Measurements from ENCODE around the gene DGKE. TPM values are rescaled to one million over a fixed set of nuclear protein-coding genes. Genes with fewer than 3 reads are reported as not detected.
A peak's percentile ranks its signal among the peaks of the same experiment; 100 is the strongest.

DGKE gene
- total RNA-seq, 6 donors from 2014 or later = 4.3 to 23.8 (median 9.2) TPM

DNA sequence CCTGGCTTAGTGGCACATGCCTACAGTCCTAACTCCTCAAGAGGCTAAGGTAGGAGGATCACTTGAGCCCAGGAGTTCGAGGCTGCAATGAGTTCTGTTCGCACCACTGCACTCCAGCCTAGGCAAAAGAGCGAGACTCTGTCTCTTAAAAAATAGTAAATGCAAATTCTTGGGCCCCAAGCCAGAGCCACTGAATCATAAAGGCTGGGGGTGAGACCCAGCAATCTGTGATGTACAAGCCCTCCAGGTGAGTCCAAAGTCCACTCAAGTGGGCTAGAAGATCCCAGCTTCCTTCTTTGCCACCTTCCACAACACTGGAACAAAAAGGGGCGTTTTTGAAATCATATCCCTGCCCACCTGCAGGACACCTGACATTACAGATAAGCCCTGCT is 63.0 kb downstream of the DGKE start:
- no peak overlapping the region for H3K4me3 ChIP-seq
- H3K27me3 ChIP-seq = no peaks in the 10 kb centered on the region
- H3K9me3 ChIP-seq = no peaks in the 10 kb centered on the region
- 87 to 91% methylated on average over 4 of the region's 4 CpGs for WGBS, 2 donors
- no peak overlapping the region for H3K27ac ChIP-seq
- DNase-seq (no peak), ATAC-seq (ENCODE audit: low FRiP score in 2 of 2) (no peak)
- H3K4me1 ChIP-seq = no peaks in the 10 kb centered on the region
- peaks cover 29 to 100% (median 88%) of the 10 kb centered on the region in 4 donors for H3K36me3 ChIP-seq
- TF ChIP-seq POLR2AphosphoS5 (IDR thresholded peaks at IDR 0.05) (no peak), EP300 (IDR thresholded peaks at IDR 0.05) (no peak), POLR2A (IDR thresholded peaks at IDR 0.05) (no peak)
- TF ChIP-seq, protein P1, sequence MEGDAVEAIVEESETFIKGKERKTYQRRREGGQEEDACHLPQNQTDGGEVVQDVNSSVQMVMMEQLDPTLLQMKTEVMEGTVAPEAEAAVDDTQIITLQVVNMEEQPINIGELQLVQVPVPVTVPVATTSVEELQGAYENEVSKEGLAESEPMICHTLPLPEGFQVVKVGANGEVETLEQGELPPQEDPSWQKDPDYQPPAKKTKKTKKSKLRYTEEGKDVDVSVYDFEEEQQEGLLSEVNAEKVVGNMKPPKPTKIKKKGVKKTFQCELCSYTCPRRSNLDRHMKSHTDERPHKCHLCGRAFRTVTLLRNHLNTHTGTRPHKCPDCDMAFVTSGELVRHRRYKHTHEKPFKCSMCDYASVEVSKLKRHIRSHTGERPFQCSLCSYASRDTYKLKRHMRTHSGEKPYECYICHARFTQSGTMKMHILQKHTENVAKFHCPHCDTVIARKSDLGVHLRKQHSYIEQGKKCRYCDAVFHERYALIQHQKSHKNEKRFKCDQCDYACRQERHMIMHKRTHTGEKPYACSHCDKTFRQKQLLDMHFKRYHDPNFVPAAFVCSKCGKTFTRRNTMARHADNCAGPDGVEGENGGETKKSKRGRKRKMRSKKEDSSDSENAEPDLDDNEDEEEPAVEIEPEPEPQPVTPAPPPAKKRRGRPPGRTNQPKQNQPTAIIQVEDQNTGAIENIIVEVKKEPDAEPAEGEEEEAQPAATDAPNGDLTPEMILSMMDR (IDR thresholded peaks at IDR 0.05) = no peak

DNA sequence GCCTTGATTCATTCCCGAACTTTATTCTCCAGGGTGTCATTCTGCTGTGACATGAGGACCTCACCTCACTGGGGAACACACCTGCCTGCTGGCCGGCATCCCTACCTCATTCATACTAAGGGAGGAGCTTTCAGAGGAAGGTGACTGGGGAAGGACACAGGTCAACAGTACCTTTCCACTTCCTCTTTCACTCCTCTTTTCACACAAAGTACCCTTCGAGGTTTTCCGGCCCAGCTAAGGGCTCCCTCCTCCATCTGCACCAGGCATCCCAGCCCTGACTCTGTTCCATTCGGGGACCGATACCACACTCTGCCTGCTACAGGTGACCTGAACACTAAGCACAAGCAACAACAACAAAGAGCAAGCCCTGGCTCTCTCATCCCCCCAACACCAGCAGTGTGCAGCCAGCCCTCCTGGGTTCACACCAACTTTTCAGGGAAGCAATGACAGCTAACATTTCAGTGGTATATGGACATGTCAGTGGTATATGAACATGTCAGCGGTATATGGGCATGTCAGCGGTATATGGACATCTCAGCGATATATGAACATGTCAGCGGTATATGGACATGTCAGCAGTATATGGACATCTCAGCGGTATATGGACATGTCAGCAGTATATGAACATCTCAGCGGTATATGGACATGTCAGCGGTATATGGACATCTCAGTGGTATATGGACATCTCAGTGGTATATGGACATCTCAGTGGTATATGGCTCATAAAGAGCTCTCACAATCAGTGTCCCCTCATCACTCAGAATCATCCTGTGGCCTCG is 63.9 kb downstream of the DGKE start:
- WGBS, 2 donors = 89 to 90% methylated on average over 14 of the region's 14 CpGs
- Histone ChIP-seq H3K4me3 (no peak overlapping the region), H3K36me3 (peaks cover 29 to 100% (median 89%) of the 10 kb centered on the region in 4 donors), H3K9me3 (no peaks in the 10 kb centered on the region), H3K4me1 (peaks cover 0 to 5% (median 3%) of the 10 kb centered on the region in 4 donors), H3K27ac (peak overlapping the region in 1 of 4 donors; percentile 26), H3K27me3 (no peaks in the 10 kb centered on the region)
- DNase-seq (no peak), ATAC-seq (ENCODE audit: low FRiP score in 2 of 2) (no peak)
- TF ChIP-seq, protein P1 (IDR thresholded peaks at IDR 0.05) = no peak
- TF ChIP-seq EP300 (IDR thresholded peaks at IDR 0.05) = no peak
- no peak for TF ChIP-seq POLR2AphosphoS5 (IDR thresholded peaks at IDR 0.05)
- no peak for TF ChIP-seq POLR2A (IDR thresholded peaks at IDR 0.05)

DNA sequence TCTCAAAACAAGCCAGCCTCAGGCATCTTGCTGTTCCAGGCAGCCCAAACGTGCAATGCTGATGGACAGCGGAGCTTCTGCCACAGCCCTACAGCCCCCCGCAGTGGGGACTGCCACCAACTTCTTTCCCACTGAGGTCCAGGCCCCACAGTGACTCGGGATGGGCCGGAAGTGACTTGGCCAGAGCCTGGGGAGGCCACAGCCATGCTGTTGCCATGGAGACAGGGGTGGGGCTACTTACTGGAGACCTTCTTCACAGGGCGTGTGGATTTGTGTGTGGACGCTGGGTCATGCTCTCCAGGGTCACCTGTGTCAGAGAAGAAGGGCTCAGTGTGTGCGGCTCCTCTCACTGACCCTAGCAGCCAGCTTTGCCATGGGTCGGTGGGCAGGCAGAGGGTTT is 64.9 kb downstream of the DGKE start:
- DNase-seq (peak in 1 of 2 donors; percentile 35), ATAC-seq (ENCODE audit: low FRiP score in 2 of 2) (peak; percentile 15 to 56)
- Histone ChIP-seq H3K36me3 (peaks cover 30 to 100% (median 89%) of the 10 kb centered on the region in 4 donors), H3K4me3 (no peak overlapping the region), H3K9me3 (no peaks in the 10 kb centered on the region), H3K27ac (no peak overlapping the region), H3K4me1 (peaks cover 0 to 11% (median 3%) of the 10 kb centered on the region in 4 donors), H3K27me3 (no peaks in the 10 kb centered on the region)
- WGBS, 2 donors = 65 to 81% methylated on average over 8 to 9 of the region's 9 CpGs
- TF ChIP-seq POLR2A (IDR thresholded peaks at IDR 0.05) = no peak
- TF ChIP-seq EP300 (IDR thresholded peaks at IDR 0.05) = no peak
- TF ChIP-seq, protein P1 (IDR thresholded peaks at IDR 0.05) = no peak
- no peak for TF ChIP-seq POLR2AphosphoS5 (IDR thresholded peaks at IDR 0.05)

DNA sequence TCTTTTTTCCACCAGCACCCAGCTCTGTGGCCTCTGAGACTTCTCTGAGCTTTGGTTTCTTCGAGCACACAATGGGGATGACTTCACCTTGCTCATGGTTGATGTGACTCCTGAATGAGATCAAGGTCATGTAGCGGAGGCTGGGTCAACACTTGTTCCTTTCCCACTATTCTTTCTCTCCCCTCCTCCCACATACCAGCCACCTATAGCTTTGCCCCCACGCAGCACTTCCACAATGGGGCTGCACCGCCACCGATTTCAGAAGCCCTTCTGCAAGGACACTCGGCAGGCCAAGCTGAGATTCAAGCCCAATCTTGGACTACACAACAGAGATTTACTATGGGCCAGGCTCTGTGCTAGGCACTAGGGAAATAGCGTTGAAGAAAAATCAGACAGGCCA is 65.5 kb downstream of the DGKE start:
- 93 to 95% methylated on average over 7 of the region's 7 CpGs for whole genome bisulfite sequencing, 2 donors
- Histone ChIP-seq H3K4me3 (no peak overlapping the region), H3K36me3 (peaks cover 31 to 100% (median 89%) of the 10 kb centered on the region in 4 donors), H3K27ac (no peak overlapping the region), H3K9me3 (no peaks in the 10 kb centered on the region), H3K4me1 (peaks cover 0 to 11% (median 3%) of the 10 kb centered on the region in 4 donors), H3K27me3 (no peaks in the 10 kb centered on the region)
- TF ChIP-seq, protein P1 (IDR thresholded peaks at IDR 0.05) = no peak
- TF ChIP-seq EP300 (IDR thresholded peaks at IDR 0.05) (no peak), POLR2AphosphoS5 (IDR thresholded peaks at IDR 0.05) (no peak), POLR2A (IDR thresholded peaks at IDR 0.05) (no peak)
- ATAC-seq (ENCODE audit: low FRiP score in 2 of 2) (no peak), DNase-seq (no peak)
